Subcutaneous adipose tissue (tissue), 4 donors: ENCODE measurements around the gene KCNMA1. TPM values are rescaled to one million over a fixed set of nuclear protein-coding genes. Genes with fewer than 3 reads are reported as not detected.

Experiments used
- CTCF ChIP-seq: fragments of 450-650 bp; IDR thresholded peaks from one replicate; pipeline ENCODE4 v1.5.1; 2016; ENCODE audit warnings: low read depth, mild to moderate bottlenecking, control low read depth, antibody characterized with exemption, moderate library complexity
- total RNA-seq, 4 donors: library from RNA; depleted of rRNA; stranded (reverse); fragments of >200 nt; gene quantifications; one replicate each; pipeline ENCODE4 v1.1.0, GENCODE V29; 2016

The KCNMA1 gene
- total RNA-seq, 4 donors from 2014 or later, result 10.3 to 91.5 (median 23.8) TPM

GRCh38 chr10:77606751-77607150, 30.9 kb downstream of the KCNMA1 start:
- no peak for TF ChIP-seq CTCF

- TF ChIP-seq CTCF, result no peak
Measured at GRCh38 chr10:77605466-77605865, 32.1 kb downstream of the KCNMA1 start.

GRCh38 chr10:77604941-77605351, 32.7 kb downstream of the KCNMA1 start:
- no peak for TF ChIP-seq CTCF

GRCh38 chr10:77604063-77604462, 33.5 kb downstream of the KCNMA1 start:
- no peak for TF ChIP-seq CTCF

GRCh38 chr10:77603534-77603927, 34.1 kb downstream of the KCNMA1 start:
- TF ChIP-seq CTCF, result no peak

- no peak for TF ChIP-seq CTCF
Measured at GRCh38 chr10:77602913-77603533, 34.6 kb downstream of the KCNMA1 start.

GRCh38 chr10:77602231-77602912, 35.2 kb downstream of the KCNMA1 start:
- no peak for TF ChIP-seq CTCF
